HUES6 (cell line): ENCODE results near the gene FOXQ1.

Experiments used
- H3K27ac ChIP-seq: 2 replicates; pipeline ENCODE4 v1.7.0; 2013; ENCODE audit warnings: low read depth, mild to moderate bottlenecking, low read length, inconsistent platforms
- H3K27me3 ChIP-seq: 2 replicates; pipeline ENCODE4 v1.6.1; 2013; ENCODE audit warnings: low read length; ENCODE audit not compliant: control insufficient read depth, insufficient read depth
- H3K36me3 ChIP-seq: 2 replicates; pipeline ENCODE4 v1.6.1; 2013; ENCODE audit warnings: low read length; ENCODE audit not compliant: control insufficient read depth, insufficient read depth
- H3K4me1 ChIP-seq: 2 replicates; pipeline ENCODE4 v1.6.1; 2013; ENCODE audit warnings: low read length; ENCODE audit not compliant: control insufficient read depth, insufficient read depth
- H3K4me3 ChIP-seq: 2 replicates; pipeline ENCODE4 v1.5.1; 2013; ENCODE audit warnings: low read depth, low read length
- H3K9ac ChIP-seq: one replicate; pipeline ENCODE4 v1.6.1; 2013; ENCODE audit warnings: mild to moderate bottlenecking, low read length
- H3K9me3 ChIP-seq: 2 replicates; pipeline ENCODE4 v1.6.1; 2013; ENCODE audit warnings: low read depth, low read length; ENCODE audit not compliant: control insufficient read depth, insufficient read depth

Gene FOXQ1

GRCh38 chr6:1363729-1364572 is 52.1 kb downstream of the FOXQ1 start:
- H3K4me3 ChIP-seq: no peak overlapping the region
- no peaks in the 10 kb centered on the region; the same call in 1 of the 2 replicates for H3K4me1 ChIP-seq
- H3K9me3 ChIP-seq: no peaks in the 10 kb centered on the region
- no peaks in the 10 kb centered on the region for H3K36me3 ChIP-seq
- H3K27ac ChIP-seq: no peak overlapping the region
- peaks cover 32% of the 10 kb centered on the region for H3K27me3 ChIP-seq
- H3K9ac ChIP-seq: no peak overlapping the region
